Measurements from ENCODE around the gene LRP11. TPM values are rescaled to one million over a fixed set of nuclear protein-coding genes. Genes with fewer than 3 reads are reported as not detected.
"Not testable (repeated sequence)": the region's sequence is repeated elsewhere in the genome, so short reads cannot be mapped to it uniquely, and the experiment has no call there.

Gene LRP11
- total RNA-seq, 2 experiments from 2014 or later, result 1.8 to 2.1 TPM

GRCh38 chr6:149864578-149865535, 698 bp upstream of the LRP11 start:
- no peaks in the 10 kb centered on the region for H3K9me3 Mint-ChIP-seq
- H3K36me3 Mint-ChIP-seq, result no peaks in the 10 kb centered on the region
- no peak overlapping the region for H3K27ac Mint-ChIP-seq
- H3K4me3 Mint-ChIP-seq, result peak overlapping the region; percentile 27
- H3K4me1 Mint-ChIP-seq, result peaks cover 8% of the 10 kb centered on the region
- DNase-seq, result no peak
- H3K27me3 Mint-ChIP-seq, result peaks cover 31% of the 10 kb centered on the region

GRCh38 chr6:149862922-149863697, 1.0 kb downstream of the LRP11 start:
- H3K27me3 Mint-ChIP-seq, result peaks cover 38% of the 10 kb centered on the region
- H3K9me3 Mint-ChIP-seq, result no peaks in the 10 kb centered on the region
- no peaks in the 10 kb centered on the region for H3K36me3 Mint-ChIP-seq
- H3K4me3 Mint-ChIP-seq, result peak overlapping the region; percentile 73
- peak; percentile 26 for DNase-seq
- H3K27ac Mint-ChIP-seq, result no peak overlapping the region
- peaks cover 8% of the 10 kb centered on the region for H3K4me1 Mint-ChIP-seq

GRCh38 chr6:149862424-149862738, 1.8 kb downstream of the LRP11 start:
- not testable (repeated sequence) for DNase-seq
- peak overlapping the region; percentile 73 for H3K4me3 Mint-ChIP-seq

GRCh38 chr6:149861603-149862423, 2.3 kb downstream of the LRP11 start:
- peaks cover 40% of the 10 kb centered on the region for H3K27me3 Mint-ChIP-seq
- peaks cover 8% of the 10 kb centered on the region for H3K4me1 Mint-ChIP-seq
- H3K4me3 Mint-ChIP-seq, result peak overlapping the region; percentile 33
- H3K9me3 Mint-ChIP-seq, result no peaks in the 10 kb centered on the region
- no peak for DNase-seq
- no peaks in the 10 kb centered on the region for H3K36me3 Mint-ChIP-seq
- H3K27ac Mint-ChIP-seq, result no peak overlapping the region

More at GRCh38 chr6:149862424-149862738, 1.8 kb downstream of the LRP11 start:
- peaks cover 40% of the 10 kb centered on the region for H3K27me3 Mint-ChIP-seq
- H3K9me3 Mint-ChIP-seq, H3K27ac Mint-ChIP-seq, H3K4me1 Mint-ChIP-seq, H3K36me3 Mint-ChIP-seq: not testable (repeated sequence)

- H3K4me1 Mint-ChIP-seq, result peaks cover 8% of the 10 kb centered on the region
- DNase-seq, result no peak
- no peak overlapping the region for H3K4me3 Mint-ChIP-seq
- no peak overlapping the region for H3K27ac Mint-ChIP-seq
- H3K9me3 Mint-ChIP-seq, result no peaks in the 10 kb centered on the region
- H3K36me3 Mint-ChIP-seq, result no peaks in the 10 kb centered on the region
- H3K27me3 Mint-ChIP-seq, result peaks cover 43% of the 10 kb centered on the region
Measured at GRCh38 chr6:149860834-149861602, 3.1 kb downstream of the LRP11 start.

GRCh38 chr6:149860513-149860833, 3.7 kb downstream of the LRP11 start:
- Mint-ChIP-seq H3K27me3 (peaks cover 43% of the 10 kb centered on the region), H3K9me3 (no peaks in the 10 kb centered on the region), H3K4me1 (peaks cover 8% of the 10 kb centered on the region)

GRCh38 chr6:149859938-149860337, 4.2 kb downstream of the LRP11 start:
- peaks cover 44% of the 10 kb centered on the region for H3K27me3 Mint-ChIP-seq
- peaks cover 11% of the 10 kb centered on the region for H3K4me1 Mint-ChIP-seq
- no peak for DNase-seq
- no peaks in the 10 kb centered on the region for H3K36me3 Mint-ChIP-seq
- H3K9me3 Mint-ChIP-seq, result no peaks in the 10 kb centered on the region
- no peak overlapping the region for H3K27ac Mint-ChIP-seq
- no peak overlapping the region for H3K4me3 Mint-ChIP-seq

More at GRCh38 chr6:149860513-149860833, 3.7 kb downstream of the LRP11 start:
- no peaks in the 10 kb centered on the region for H3K36me3 Mint-ChIP-seq
- DNase-seq, result no peak
- no peak overlapping the region for H3K4me3 Mint-ChIP-seq
- no peak overlapping the region for H3K27ac Mint-ChIP-seq

- H3K4me1 Mint-ChIP-seq, result peaks cover 12% of the 10 kb centered on the region
- DNase-seq, result no peak
Measured at GRCh38 chr6:149859368-149859767, 4.8 kb downstream of the LRP11 start.

GRCh38 chr6:149857541-149857940, 6.6 kb downstream of the LRP11 start:
- no peak for DNase-seq
- no peak overlapping the region for H3K4me3 Mint-ChIP-seq
- H3K4me1 Mint-ChIP-seq, result peaks cover 10% of the 10 kb centered on the region
- peaks cover 44% of the 10 kb centered on the region for H3K27me3 Mint-ChIP-seq
- H3K36me3 Mint-ChIP-seq, result no peaks in the 10 kb centered on the region
- H3K9me3 Mint-ChIP-seq, result no peaks in the 10 kb centered on the region
- H3K27ac Mint-ChIP-seq, result no peak overlapping the region

More at GRCh38 chr6:149859368-149859767, 4.8 kb downstream of the LRP11 start:
- Mint-ChIP-seq H3K27me3 (peaks cover 50% of the 10 kb centered on the region), H3K4me3 (no peak overlapping the region), H3K36me3 (no peaks in the 10 kb centered on the region), H3K9me3 (no peaks in the 10 kb centered on the region), H3K27ac (no peak overlapping the region)

- DNase-seq, result no peak
- no peaks in the 10 kb centered on the region for H3K36me3 Mint-ChIP-seq
- peaks cover 32% of the 10 kb centered on the region for H3K27me3 Mint-ChIP-seq
- H3K4me3 Mint-ChIP-seq, result no peak overlapping the region
- H3K4me1 Mint-ChIP-seq, result peaks cover 20% of the 10 kb centered on the region
- H3K9me3 Mint-ChIP-seq, result no peaks in the 10 kb centered on the region
- no peak overlapping the region for H3K27ac Mint-ChIP-seq
Measured at GRCh38 chr6:149856256-149856994, 7.7 kb downstream of the LRP11 start.

- no peak for DNase-seq
- H3K4me3 Mint-ChIP-seq, result no peak overlapping the region
- peaks cover 26% of the 10 kb centered on the region for H3K27me3 Mint-ChIP-seq
- peaks cover 19% of the 10 kb centered on the region for H3K4me1 Mint-ChIP-seq
- no peaks in the 10 kb centered on the region for H3K9me3 Mint-ChIP-seq
- no peak overlapping the region for H3K27ac Mint-ChIP-seq
- H3K36me3 Mint-ChIP-seq, result no peaks in the 10 kb centered on the region
Measured at GRCh38 chr6:149855741-149856140, 8.4 kb downstream of the LRP11 start.

GRCh38 chr6:149855040-149855654, 9.0 kb downstream of the LRP11 start:
- H3K9me3 Mint-ChIP-seq, result no peaks in the 10 kb centered on the region
- H3K27me3 Mint-ChIP-seq, result peaks cover 20% of the 10 kb centered on the region
- no peaks in the 10 kb centered on the region for H3K36me3 Mint-ChIP-seq
- no peak for DNase-seq
- H3K4me1 Mint-ChIP-seq, result peaks cover 19% of the 10 kb centered on the region
- no peak overlapping the region for H3K27ac Mint-ChIP-seq
- H3K4me3 Mint-ChIP-seq, result no peak overlapping the region

GRCh38 chr6:149854532-149854931, 9.6 kb downstream of the LRP11 start:
- H3K36me3 Mint-ChIP-seq, result no peaks in the 10 kb centered on the region
- DNase-seq, result no peak
- no peak overlapping the region for H3K27ac Mint-ChIP-seq
- peaks cover 19% of the 10 kb centered on the region for H3K4me1 Mint-ChIP-seq
- H3K9me3 Mint-ChIP-seq, result no peaks in the 10 kb centered on the region
- no peak overlapping the region for H3K4me3 Mint-ChIP-seq
- H3K27me3 Mint-ChIP-seq, result peaks cover 20% of the 10 kb centered on the region
